Mucosa of descending colon (tissue), 3 donors: Measurements from ENCODE around the gene ABHD16A. TPM values are rescaled to one million over a fixed set of nuclear protein-coding genes. Genes with fewer than 3 reads are reported as not detected.
A peak's percentile ranks its signal among the peaks of the same experiment; 100 is the strongest.

Experiments
- ATAC-seq: fragments of 200-7000 bp; cut with Tn5 transposase; one replicate; pipeline ENCODE4 v1.9.1; 2020; ENCODE audit warnings: mild to moderate bottlenecking, moderate library complexity
- DNase-seq, 3 donors: peaks; one replicate each; pipeline ENCODE4 v3.0.0-alpha.2; 2020
- H3K36me3 ChIP-seq: fragments of 200-600 bp; one replicate; pipeline ENCODE4 v1.8.0; 2021; ENCODE audit warnings: low read depth, mild to moderate bottlenecking
- H3K4me1 ChIP-seq: fragments of 200-600 bp; one replicate; pipeline ENCODE4 v1.8.0; 2021; ENCODE audit warnings: low read depth, mild to moderate bottlenecking
- H3K4me3 ChIP-seq: fragments of 200-600 bp; one replicate; pipeline ENCODE4 v1.8.0; 2021; ENCODE audit warnings: mild to moderate bottlenecking
- H3K9me3 ChIP-seq: fragments of 200-600 bp; one replicate; pipeline ENCODE4 v1.8.0; 2021; ENCODE audit warnings: mild to moderate bottlenecking
- CTCF ChIP-seq: fragments of 200-600 bp; IDR thresholded peaks from one replicate; pipeline ENCODE4 v1.8.0; 2022; ENCODE audit warnings: antibody characterized with exemption, mild to moderate bottlenecking
- intact Hi-C, 2 donors: fragments of 100-400 bp; cut with DNase I in 1 of 2; cut with micrococcal nuclease in 1 of 2; formaldehyde crosslinking; loops; one replicate each; pipeline versions ENCODE4 v1.11.0 to v1.11.1; 2022; cut with DNase I, micrococcal nuclease
- total RNA-seq, 3 donors: library from RNA; stranded (reverse); fragmentation: NEBNext Ultra II Directional in 2 of 3; extraction: Animal tissue kit (Norgen Biotek cat#: 25700) in 2 of 3; gene quantifications; one replicate each; pipeline versions ENCODE4 v1.2.1 to v1.2.4, GENCODE V29; 2021 to 2023
- donor health status: DM: no; HTN: no; CAD: no; lungs with moderate emphysema.
- donor health status: DM: no; HTN: no; CAD: no.
- donor health status: DM: no; HTN: yes; CAD: no.

The ABHD16A gene
- total RNA-seq, 3 donors from 2014 or later: 55.3 to 69.4 (median 68.4) TPM

- no peaks in the 10 kb centered on the region for H3K9me3 ChIP-seq
- DNase-seq (no peak), ATAC-seq (no peak)
- peaks cover 7% of the 10 kb centered on the region for H3K36me3 ChIP-seq
- intact Hi-C loops: loop anchor here in 1 of 2 donors (5.0 kb wide), 1 partner anchor 99 kb away; no protein-coding TSS in a partner anchor
- no peak for TF ChIP-seq CTCF
- no peak overlapping the region for H3K4me3 ChIP-seq
- H3K4me1 ChIP-seq: peaks cover 30% of the 10 kb centered on the region
These were observed 30.6 kb upstream of the ABHD16A start for GRCh38 chr6:31733734-31734133.

DNA sequence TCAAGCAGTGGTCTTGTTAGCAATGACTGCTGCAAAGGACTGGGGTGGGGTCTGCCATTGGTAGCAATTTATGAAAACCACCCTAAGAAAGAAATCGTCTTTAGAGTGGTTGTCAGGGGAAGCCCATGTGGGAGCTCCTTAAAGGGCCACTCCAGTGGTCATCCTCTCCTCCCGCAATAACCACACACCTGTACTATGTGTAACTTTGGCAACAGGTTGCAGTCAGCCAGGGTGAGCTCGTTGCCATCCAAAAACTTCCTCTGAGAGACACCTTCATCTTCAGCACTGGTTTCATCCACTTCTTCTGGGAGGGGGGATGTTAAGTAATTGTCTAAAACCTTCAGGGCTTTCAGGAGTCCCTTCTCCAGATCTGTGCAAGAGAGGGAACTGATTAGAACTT, 28.9 kb upstream of the ABHD16A start:
- DNase-seq (no peak), ATAC-seq (no peak)
- intact Hi-C loops: loop anchor here in 1 of 2 donors (5.0 kb wide), 1 partner anchor 100 kb away; no protein-coding TSS in a partner anchor

DNA sequence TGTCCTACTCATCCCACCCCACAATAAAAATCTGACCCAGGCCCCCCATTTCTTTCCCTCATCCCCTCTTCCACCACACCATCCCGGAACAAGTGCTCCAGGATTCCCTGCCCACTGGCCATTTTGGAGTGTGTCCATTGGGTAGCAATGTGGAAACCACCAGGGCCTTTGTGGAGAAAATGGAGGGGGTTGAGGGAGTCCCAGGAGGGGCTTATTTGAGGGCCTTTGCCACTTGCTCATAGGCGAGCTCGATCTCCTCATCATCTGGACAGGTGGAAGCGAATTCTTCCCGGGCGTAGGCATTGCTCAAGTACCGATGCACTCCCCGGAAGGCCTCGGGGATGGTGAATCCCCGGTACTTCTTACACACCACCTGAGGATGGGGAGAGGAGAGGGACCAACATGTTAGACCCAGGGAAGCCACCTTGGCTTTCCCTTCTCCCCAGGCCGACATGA, 27.5 kb upstream of the ABHD16A start:
- TF ChIP-seq CTCF: no peak
- peaks cover 33% of the 10 kb centered on the region for H3K4me1 ChIP-seq
- ATAC-seq: no peak

More for the DNA sequence above, 28.9 kb upstream of the ABHD16A start:
- Histone ChIP-seq H3K36me3 (peaks cover 7% of the 10 kb centered on the region), H3K4me1 (peaks cover 31% of the 10 kb centered on the region), H3K4me3 (no peak overlapping the region), H3K9me3 (no peaks in the 10 kb centered on the region)
- no peak for TF ChIP-seq CTCF

DNA sequence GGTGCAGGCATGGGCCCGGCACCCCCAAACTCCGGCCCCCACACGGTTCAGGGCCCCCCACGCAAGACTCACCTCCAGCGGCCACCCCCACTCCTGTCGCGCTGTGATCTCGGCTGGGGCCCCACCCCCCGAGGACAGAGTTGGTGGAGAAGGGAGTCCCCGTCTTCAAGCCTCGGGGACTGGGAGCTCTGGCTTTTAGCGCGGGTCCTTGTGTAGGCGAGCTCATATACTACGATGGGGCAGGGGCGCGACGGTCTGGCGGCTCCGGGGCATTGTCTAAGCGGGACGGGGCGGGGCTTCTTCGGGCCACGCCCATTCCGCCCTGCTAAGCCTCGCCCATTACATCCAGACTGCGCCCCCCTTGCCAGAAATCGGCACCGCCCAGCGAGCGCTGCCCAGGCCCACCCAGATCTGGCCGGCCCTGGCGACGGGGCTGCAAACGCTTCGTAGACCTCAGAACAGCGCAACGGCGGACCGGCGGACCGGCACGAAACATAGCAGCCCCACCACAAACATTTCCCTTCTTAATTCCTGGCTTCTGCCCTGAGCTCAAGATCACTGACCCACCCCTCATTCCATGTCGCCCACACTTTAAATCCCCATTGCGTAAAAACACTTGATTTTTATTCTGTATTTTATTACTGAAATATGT, 27.0 kb upstream of the ABHD16A start:
- ATAC-seq (peak; percentile 70), DNase-seq (peak; percentile 92 to 94 (median 93))
- intact Hi-C loops: loop anchor here in 1 of 2 donors (5.0 kb wide), 1 partner anchor 102 kb away; no protein-coding TSS in a partner anchor
- Histone ChIP-seq H3K4me3 (peak overlapping the region; percentile 33), H3K36me3 (peaks cover 7% of the 10 kb centered on the region), H3K4me1 (peaks cover 34% of the 10 kb centered on the region), H3K9me3 (no peaks in the 10 kb centered on the region)
- no peak for TF ChIP-seq CTCF

More for the DNA sequence above, 27.5 kb upstream of the ABHD16A start:
- Histone ChIP-seq H3K9me3 (no peaks in the 10 kb centered on the region), H3K36me3 (peaks cover 7% of the 10 kb centered on the region), H3K4me3 (no peak overlapping the region)
- DNase-seq: no peak
- intact Hi-C loops: loop anchor here in 1 of 2 donors (5.0 kb wide), 1 partner anchor 102 kb away; no protein-coding TSS in a partner anchor

- DNase-seq: peak; percentile 96 to 98 (median 97)
- TF ChIP-seq CTCF: peak; percentile 54
- Histone ChIP-seq H3K36me3 (peaks cover 7% of the 10 kb centered on the region), H3K4me1 (peaks cover 32% of the 10 kb centered on the region), H3K4me3 (peak overlapping the region; percentile 33), H3K9me3 (no peaks in the 10 kb centered on the region)
- peak; percentile 85 for ATAC-seq
- intact Hi-C loops: no loop called here
These were observed 26.4 kb upstream of the ABHD16A start for GRCh38 chr6:31729515-31729978.
